ENCODE data around the gene NRG3. TPM values are rescaled to one million over a fixed set of nuclear protein-coding genes. Genes with fewer than 3 reads are reported as not detected.

NRG3 gene
- total RNA-seq, 2 donors from 2014 or later: not detected

DNA sequence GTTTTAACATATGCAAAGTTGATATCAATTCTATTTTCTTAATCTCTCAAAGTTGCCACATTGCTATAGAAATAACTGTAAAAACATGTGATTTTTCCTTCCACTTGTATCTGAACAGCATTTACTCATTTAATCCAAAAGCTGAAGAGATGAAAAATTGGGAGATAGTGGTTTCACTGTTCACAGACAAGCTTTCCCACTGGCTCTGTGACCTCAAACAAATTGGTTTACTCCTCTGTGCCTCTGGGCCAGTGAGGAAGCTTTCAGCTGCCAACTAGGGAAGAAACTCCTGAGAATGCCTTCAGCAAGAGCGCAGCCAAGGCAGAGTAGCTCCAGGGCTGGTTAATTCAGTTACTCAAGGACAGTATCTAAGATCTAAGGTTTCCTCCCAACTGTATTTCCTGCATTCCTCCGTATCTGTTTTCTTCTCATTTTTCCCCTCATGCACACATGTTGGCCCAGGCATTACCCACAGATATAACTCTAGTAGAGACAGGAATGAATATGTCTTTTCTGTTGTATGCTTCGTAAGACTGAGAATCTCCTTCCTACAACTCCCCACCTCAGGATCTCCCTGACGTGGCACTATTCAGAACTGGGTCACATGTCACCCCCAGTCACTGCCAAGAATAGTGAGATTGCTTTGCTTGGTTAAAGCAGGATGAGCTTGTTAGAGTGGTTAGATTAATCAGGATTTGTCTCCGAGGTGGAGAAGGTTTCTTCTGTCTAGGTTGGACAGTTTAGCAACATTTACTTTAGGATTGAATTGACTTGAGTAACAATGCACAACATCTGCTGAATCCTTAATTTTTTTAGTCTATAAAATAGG lies 315.7 kb downstream of the NRG3 start:
- Mint-ChIP-seq H3K36me3 (ENCODE audit: low read depth) (no peaks in the 10 kb centered on the region), H3K27ac (no peak overlapping the region), H3K27me3 (no peaks in the 10 kb centered on the region), H3K4me3 (no peak overlapping the region), H3K4me1 (no peaks in the 10 kb centered on the region)
- ATAC-seq (no peak), DNase-seq (no peak)
- peaks cover 2% of the 10 kb centered on the region for H3K9me3 ChIP-seq (ENCODE audit: control insufficient read depth, low read length, poor library complexity, severe bottlenecking)

- Mint-ChIP-seq H3K4me3 (no peak overlapping the region), H3K36me3 (ENCODE audit: low read depth) (no peaks in the 10 kb centered on the region), H3K4me1 (no peaks in the 10 kb centered on the region), H3K27me3 (no peaks in the 10 kb centered on the region), H3K27ac (no peak overlapping the region)
- DNase-seq: no peak
- ATAC-seq: no peak
- H3K9me3 ChIP-seq (ENCODE audit: control insufficient read depth, low read length, poor library complexity, severe bottlenecking): peaks cover 2% of the 10 kb centered on the region
Observed at GRCh38 chr10:82191653-82192052, 316.7 kb downstream of the NRG3 start.

DNA sequence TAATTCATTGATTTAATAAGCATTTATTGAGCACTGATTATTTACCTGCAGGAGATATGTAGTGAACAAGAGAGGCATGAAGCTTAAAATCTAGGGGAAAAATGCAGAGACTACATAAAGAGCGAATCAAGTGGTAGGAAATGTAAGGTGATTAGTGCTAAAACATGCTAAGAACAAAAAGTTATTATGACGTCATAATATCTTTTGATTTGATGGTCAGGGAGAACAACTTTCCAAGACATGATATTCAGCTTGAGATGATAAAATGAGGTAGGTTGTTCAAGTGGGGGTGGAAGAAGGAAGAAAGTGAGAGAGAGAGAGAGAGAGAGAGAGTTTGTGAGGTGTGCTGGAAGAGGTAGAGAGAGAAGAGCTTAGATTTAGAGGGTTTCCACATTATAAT lies 317.7 kb downstream of the NRG3 start:
- Mint-ChIP-seq H3K4me1 (no peaks in the 10 kb centered on the region), H3K4me3 (no peak overlapping the region), H3K27ac (no peak overlapping the region), H3K36me3 (ENCODE audit: low read depth) (no peaks in the 10 kb centered on the region), H3K27me3 (no peaks in the 10 kb centered on the region)
- peaks cover 2% of the 10 kb centered on the region for H3K9me3 ChIP-seq (ENCODE audit: control insufficient read depth, low read length, poor library complexity, severe bottlenecking)
- ATAC-seq (no peak), DNase-seq (no peak)

GRCh38 chr10:82194419-82194818 lies 319.4 kb downstream of the NRG3 start:
- Mint-ChIP-seq H3K27me3 (no peaks in the 10 kb centered on the region), H3K4me3 (no peak overlapping the region), H3K4me1 (no peaks in the 10 kb centered on the region), H3K27ac (no peak overlapping the region), H3K36me3 (ENCODE audit: low read depth) (no peaks in the 10 kb centered on the region)
- DNase-seq: no peak
- H3K9me3 ChIP-seq (ENCODE audit: control insufficient read depth, low read length, poor library complexity, severe bottlenecking): peaks cover 2% of the 10 kb centered on the region
- no peak for ATAC-seq

GRCh38 chr10:82206831-82207230 lies 331.8 kb downstream of the NRG3 start:
- no peaks in the 10 kb centered on the region for H3K27me3 Mint-ChIP-seq
- H3K4me3 Mint-ChIP-seq: no peak overlapping the region
- no peak overlapping the region for H3K27ac Mint-ChIP-seq
- no peaks in the 10 kb centered on the region for H3K9me3 ChIP-seq (ENCODE audit: control insufficient read depth, low read length, poor library complexity, severe bottlenecking)
- no peaks in the 10 kb centered on the region for H3K4me1 Mint-ChIP-seq
- H3K36me3 Mint-ChIP-seq (ENCODE audit: low read depth): no peaks in the 10 kb centered on the region
- ATAC-seq (no peak), DNase-seq (no peak)

GRCh38 chr10:82208726-82209125 lies 333.7 kb downstream of the NRG3 start:
- H3K9me3 ChIP-seq (ENCODE audit: control insufficient read depth, low read length, poor library complexity, severe bottlenecking): no peaks in the 10 kb centered on the region
- Mint-ChIP-seq H3K27ac (no peak overlapping the region), H3K27me3 (no peaks in the 10 kb centered on the region), H3K4me1 (no peaks in the 10 kb centered on the region), H3K4me3 (no peak overlapping the region), H3K36me3 (ENCODE audit: low read depth) (no peaks in the 10 kb centered on the region)
- no peak for ATAC-seq
- DNase-seq: no peak

- no peaks in the 10 kb centered on the region for H3K4me1 Mint-ChIP-seq
- no peaks in the 10 kb centered on the region for H3K36me3 Mint-ChIP-seq (ENCODE audit: low read depth)
- no peak overlapping the region for H3K4me3 Mint-ChIP-seq
- DNase-seq: no peak
- H3K27ac Mint-ChIP-seq: no peak overlapping the region
- no peak for ATAC-seq
- H3K9me3 ChIP-seq (ENCODE audit: control insufficient read depth, low read length, poor library complexity, severe bottlenecking): no peaks in the 10 kb centered on the region
- no peaks in the 10 kb centered on the region for H3K27me3 Mint-ChIP-seq
Observed at GRCh38 chr10:82210331-82210730, 335.3 kb downstream of the NRG3 start.

DNA sequence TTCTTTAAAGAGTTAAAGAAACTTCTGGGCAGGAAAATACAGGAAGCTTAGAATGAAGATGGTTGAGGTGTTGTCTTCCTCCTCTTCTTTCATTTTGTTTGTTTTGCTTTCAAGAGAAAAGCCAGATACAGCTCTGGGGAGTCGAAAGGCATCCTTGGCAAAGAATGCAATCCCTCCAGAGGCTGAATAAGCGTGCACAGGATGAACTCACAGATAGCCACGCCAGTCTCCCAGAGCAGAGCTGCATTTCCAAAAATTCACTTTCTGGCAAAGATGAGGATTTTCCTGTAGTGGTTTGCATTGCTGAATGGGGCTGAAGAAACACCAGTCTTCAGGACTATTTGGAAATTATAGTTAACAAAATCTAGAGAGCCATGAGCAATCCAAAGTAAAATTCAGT lies 336.4 kb downstream of the NRG3 start:
- H3K9me3 ChIP-seq (ENCODE audit: control insufficient read depth, low read length, poor library complexity, severe bottlenecking): no peaks in the 10 kb centered on the region
- DNase-seq (no peak), ATAC-seq (no peak)
- H3K4me3 Mint-ChIP-seq: no peak overlapping the region
- no peak overlapping the region for H3K27ac Mint-ChIP-seq
- H3K27me3 Mint-ChIP-seq: no peaks in the 10 kb centered on the region
- no peaks in the 10 kb centered on the region for H3K36me3 Mint-ChIP-seq (ENCODE audit: low read depth)
- H3K4me1 Mint-ChIP-seq: no peaks in the 10 kb centered on the region

DNA sequence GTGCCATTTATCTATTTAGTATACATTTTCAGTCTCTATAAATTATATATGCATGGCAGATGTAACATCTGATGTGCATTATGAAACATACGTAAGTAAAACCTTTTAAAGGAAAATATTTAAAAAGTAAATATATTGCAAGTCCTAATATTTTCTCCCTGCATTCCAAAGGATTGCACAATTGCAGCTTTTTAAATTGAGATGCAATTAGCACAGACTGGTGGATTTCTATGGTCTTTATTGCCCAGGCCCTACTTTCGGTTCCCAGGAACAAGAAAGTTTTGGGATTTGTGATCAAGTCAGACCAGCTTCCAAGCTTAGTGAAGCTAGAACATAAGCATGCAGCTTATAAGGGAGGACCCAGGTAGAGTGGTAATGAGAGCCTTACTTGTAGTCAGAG lies 337.8 kb downstream of the NRG3 start:
- no peaks in the 10 kb centered on the region for H3K9me3 ChIP-seq (ENCODE audit: control insufficient read depth, low read length, poor library complexity, severe bottlenecking)
- H3K27me3 Mint-ChIP-seq: no peaks in the 10 kb centered on the region
- no peaks in the 10 kb centered on the region for H3K4me1 Mint-ChIP-seq
- H3K27ac Mint-ChIP-seq: no peak overlapping the region
- no peak for DNase-seq
- no peak overlapping the region for H3K4me3 Mint-ChIP-seq
- no peak for ATAC-seq
- no peaks in the 10 kb centered on the region for H3K36me3 Mint-ChIP-seq (ENCODE audit: low read depth)

DNA sequence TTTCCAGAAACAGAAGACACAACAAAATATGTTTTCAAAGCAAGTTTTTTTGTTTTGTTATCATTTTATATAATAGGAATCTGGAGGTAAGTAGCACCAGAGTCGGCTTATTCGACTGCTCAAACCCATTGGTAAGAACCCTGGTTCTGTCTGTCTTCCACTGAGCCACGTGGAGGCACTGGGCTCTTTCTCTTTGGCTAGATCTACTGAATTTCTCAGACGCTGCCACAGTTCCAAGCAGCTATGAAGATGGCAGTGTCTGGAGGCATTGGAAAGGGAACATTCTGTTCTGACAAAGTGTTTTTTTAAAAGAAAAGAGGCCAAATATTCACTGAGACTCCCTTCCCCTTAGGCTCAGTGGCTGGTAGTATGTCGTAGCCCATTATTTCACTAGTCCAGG lies 338.8 kb downstream of the NRG3 start:
- ATAC-seq (no peak), DNase-seq (no peak)
- Mint-ChIP-seq H3K27ac (no peak overlapping the region), H3K4me3 (no peak overlapping the region), H3K27me3 (no peaks in the 10 kb centered on the region), H3K4me1 (no peaks in the 10 kb centered on the region), H3K36me3 (ENCODE audit: low read depth) (no peaks in the 10 kb centered on the region)
- no peaks in the 10 kb centered on the region for H3K9me3 ChIP-seq (ENCODE audit: control insufficient read depth, low read length, poor library complexity, severe bottlenecking)

GRCh38 chr10:82221056-82221455 lies 346.1 kb downstream of the NRG3 start:
- DNase-seq (no peak), ATAC-seq (no peak)
- H3K4me3 Mint-ChIP-seq: no peak overlapping the region
- H3K4me1 Mint-ChIP-seq: no peaks in the 10 kb centered on the region
- no peaks in the 10 kb centered on the region for H3K27me3 Mint-ChIP-seq
- H3K27ac Mint-ChIP-seq: no peak overlapping the region
- no peaks in the 10 kb centered on the region for H3K36me3 Mint-ChIP-seq (ENCODE audit: low read depth)
- H3K9me3 ChIP-seq (ENCODE audit: control insufficient read depth, low read length, poor library complexity, severe bottlenecking): no peaks in the 10 kb centered on the region

DNA sequence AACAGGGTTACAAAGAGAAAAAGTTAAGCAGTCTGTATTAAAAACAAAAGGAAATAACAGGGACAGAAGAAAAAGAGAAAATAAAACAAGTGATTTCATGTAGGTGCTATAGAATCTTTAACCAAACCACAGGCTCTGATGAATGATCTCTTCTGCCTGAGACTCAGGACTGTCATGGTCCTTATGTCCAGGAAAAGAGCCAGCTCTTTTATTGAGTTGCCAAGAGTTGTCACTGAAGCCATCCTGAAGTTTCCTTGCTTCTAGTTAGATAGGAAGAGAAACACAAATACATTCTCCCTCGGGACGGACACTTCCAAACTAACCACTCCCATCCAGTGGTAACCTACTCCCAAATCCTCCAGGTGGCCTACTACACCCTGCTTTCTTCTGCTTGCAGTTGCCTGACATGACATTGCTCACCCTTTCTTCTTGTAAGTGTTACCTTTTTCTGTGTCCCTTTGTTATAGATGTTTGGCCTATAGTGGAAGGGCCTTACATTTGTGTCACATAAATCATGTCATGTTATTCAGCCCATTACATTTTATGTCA lies 346.7 kb downstream of the NRG3 start:
- no peaks in the 10 kb centered on the region for H3K36me3 Mint-ChIP-seq (ENCODE audit: low read depth)
- DNase-seq (no peak), ATAC-seq (no peak)
- no peaks in the 10 kb centered on the region for H3K9me3 ChIP-seq (ENCODE audit: control insufficient read depth, low read length, poor library complexity, severe bottlenecking)
- no peaks in the 10 kb centered on the region for H3K27me3 Mint-ChIP-seq
- no peak overlapping the region for H3K27ac Mint-ChIP-seq
- H3K4me1 Mint-ChIP-seq: no peaks in the 10 kb centered on the region
- no peak overlapping the region for H3K4me3 Mint-ChIP-seq

- no peaks in the 10 kb centered on the region for H3K27me3 Mint-ChIP-seq
- ATAC-seq (no peak), DNase-seq (no peak)
- no peaks in the 10 kb centered on the region for H3K4me1 Mint-ChIP-seq
- H3K4me3 Mint-ChIP-seq: no peak overlapping the region
- H3K36me3 Mint-ChIP-seq (ENCODE audit: low read depth): no peaks in the 10 kb centered on the region
- no peaks in the 10 kb centered on the region for H3K9me3 ChIP-seq (ENCODE audit: control insufficient read depth, low read length, poor library complexity, severe bottlenecking)
- no peak overlapping the region for H3K27ac Mint-ChIP-seq
Observed at GRCh38 chr10:82228701-82229100, 353.7 kb downstream of the NRG3 start.

- Mint-ChIP-seq H3K4me3 (no peak overlapping the region), H3K36me3 (ENCODE audit: low read depth) (no peaks in the 10 kb centered on the region), H3K4me1 (no peaks in the 10 kb centered on the region), H3K27ac (no peak overlapping the region), H3K27me3 (no peaks in the 10 kb centered on the region)
- DNase-seq (no peak), ATAC-seq (no peak)
- H3K9me3 ChIP-seq (ENCODE audit: control insufficient read depth, low read length, poor library complexity, severe bottlenecking): no peaks in the 10 kb centered on the region
Observed at GRCh38 chr10:82234173-82234572, 359.2 kb downstream of the NRG3 start.

Measured in T-helper 17 cell (primary cell).